Measurements from ENCODE around the gene KIF19.

- TF ChIP-seq CTCF (IDR thresholded peaks at IDR 0.05 in 4 of 5, conservative IDR thresholded peaks at IDR 0.05 in 1 of 5) (no peak), POLR2A (IDR thresholded peaks at IDR 0.05) (no peak)
Observed at GRCh38 chr17:74277935-74278334, 48.1 kb upstream of the KIF19 start.
